BLaER1 treated with 17β-estradiol and CSF1 and Interleukin-3, amounts not matched to agents 10 nM and 100 nM (cell line): Measurements from ENCODE around the gene KRTAP10-6.

Experiments used
- H3K27ac ChIP-seq, 11 experiments: shearing (Covaris generic); formaldehyde crosslinking; 2 replicates each; pipeline ENCODE4 v1.8.1; 2022
- H3K27me3 ChIP-seq, 11 experiments: shearing (Covaris generic); formaldehyde crosslinking; 2 replicates each; pipeline ENCODE4 v1.8.1; 2022
- H3K36me3 ChIP-seq, 11 experiments: shearing (Covaris generic); formaldehyde crosslinking; 2 replicates each; pipeline ENCODE4 v1.8.1; 2022
- H3K4me1 ChIP-seq, 10 experiments: shearing (Covaris generic); formaldehyde crosslinking; 2 replicates each; pipeline ENCODE4 v1.8.1; 2022
- H3K4me2 ChIP-seq, 11 experiments: shearing (Covaris generic); formaldehyde crosslinking; 2 replicates each; pipeline ENCODE4 v1.8.1; 2022
- H3K4me3 ChIP-seq, 10 experiments: shearing (Covaris generic); formaldehyde crosslinking; 2 replicates each; pipeline ENCODE4 v1.8.1; 2022
- H3K9ac ChIP-seq, 11 experiments: shearing (Covaris generic); formaldehyde crosslinking; 2 replicates each; pipeline ENCODE4 v1.8.1; 2022
- H3K9me3 ChIP-seq, 11 experiments: shearing (Covaris generic); formaldehyde crosslinking; replicated peaks in 1 of 11; 2 replicates each; pipeline ENCODE4 v1.8.1; 2022
- H4K20me1 ChIP-seq, 11 experiments: shearing (Covaris generic); formaldehyde crosslinking; 2 replicates each; pipeline ENCODE4 v1.8.1; 2022
- Cebpa-rat ChIP-seq, 11 experiments: shearing (Covaris generic); IDR thresholded peaks; 2 replicates each; pipeline ENCODE4 v1.8.1; 2022

Gene KRTAP10-6

DNA sequence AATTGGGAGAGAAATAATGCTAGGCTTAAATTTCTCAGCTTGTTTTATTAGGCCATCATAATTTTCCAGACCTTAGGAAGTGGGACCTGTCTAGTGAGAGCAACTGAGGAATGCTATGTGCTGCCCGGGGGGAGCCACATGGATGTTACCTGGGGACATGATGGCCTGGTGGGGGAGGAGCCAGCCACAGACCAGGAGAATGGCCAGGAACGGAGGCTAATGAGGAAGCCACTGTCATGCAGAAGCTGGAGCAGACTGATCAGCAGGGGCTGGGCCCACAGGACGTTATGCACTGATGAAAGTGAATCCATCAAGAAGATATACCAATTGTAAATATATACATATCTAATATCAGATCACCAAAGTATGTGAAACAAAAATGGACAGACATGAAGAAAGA lies 47.7 kb downstream of the KRTAP10-6 start:
- Histone ChIP-seq H3K4me2 (no peak overlapping the region), H3K9me3 (peaks cover 14 to 22% (median 19%) of the 10 kb centered on the region in 11 experiments), H3K4me3 (no peak overlapping the region), H3K27ac (no peak overlapping the region), H3K4me1 (peaks cover 15 to 34% (median 21%) of the 10 kb centered on the region in 10 experiments), H3K36me3 (no peaks in the 10 kb centered on the region; a peak in 1 of 22 replicates), H4K20me1 (no peaks in the 10 kb centered on the region), H3K9ac (no peak overlapping the region), H3K27me3 (no peaks in the 10 kb centered on the region)
- no peak for TF ChIP-seq Cebpa-rat (IDR thresholded peaks at IDR 0.05)

GRCh38 chr21:44542716-44543115 lies 49.6 kb downstream of the KRTAP10-6 start:
- no peaks in the 10 kb centered on the region for H4K20me1 ChIP-seq
- no peak overlapping the region for H3K27ac ChIP-seq
- H3K9ac ChIP-seq = no peak overlapping the region
- no peaks in the 10 kb centered on the region; a peak in 1 of 22 replicates for H3K36me3 ChIP-seq
- no peak overlapping the region for H3K4me3 ChIP-seq
- no peaks in the 10 kb centered on the region for H3K27me3 ChIP-seq
- no peak overlapping the region for H3K4me2 ChIP-seq
- H3K4me1 ChIP-seq = peaks cover 6 to 23% (median 9%) of the 10 kb centered on the region in 10 experiments
- H3K9me3 ChIP-seq = peaks cover 14 to 22% (median 18%) of the 10 kb centered on the region in 11 experiments
- no peak for TF ChIP-seq Cebpa-rat (IDR thresholded peaks at IDR 0.05)
